NCI-H1694 (cell line): ENCODE measurements around the gene NPR1.
"Not testable (repeated sequence)": the region's sequence is repeated elsewhere in the genome, so short reads cannot be mapped to it uniquely, and the experiment has no call there.

Experiments
- DNase-seq: peaks from one replicate; lab custom pipeline; 2025; lab: John Stamatoyannopoulos, UW

NPR1 gene

DNA sequence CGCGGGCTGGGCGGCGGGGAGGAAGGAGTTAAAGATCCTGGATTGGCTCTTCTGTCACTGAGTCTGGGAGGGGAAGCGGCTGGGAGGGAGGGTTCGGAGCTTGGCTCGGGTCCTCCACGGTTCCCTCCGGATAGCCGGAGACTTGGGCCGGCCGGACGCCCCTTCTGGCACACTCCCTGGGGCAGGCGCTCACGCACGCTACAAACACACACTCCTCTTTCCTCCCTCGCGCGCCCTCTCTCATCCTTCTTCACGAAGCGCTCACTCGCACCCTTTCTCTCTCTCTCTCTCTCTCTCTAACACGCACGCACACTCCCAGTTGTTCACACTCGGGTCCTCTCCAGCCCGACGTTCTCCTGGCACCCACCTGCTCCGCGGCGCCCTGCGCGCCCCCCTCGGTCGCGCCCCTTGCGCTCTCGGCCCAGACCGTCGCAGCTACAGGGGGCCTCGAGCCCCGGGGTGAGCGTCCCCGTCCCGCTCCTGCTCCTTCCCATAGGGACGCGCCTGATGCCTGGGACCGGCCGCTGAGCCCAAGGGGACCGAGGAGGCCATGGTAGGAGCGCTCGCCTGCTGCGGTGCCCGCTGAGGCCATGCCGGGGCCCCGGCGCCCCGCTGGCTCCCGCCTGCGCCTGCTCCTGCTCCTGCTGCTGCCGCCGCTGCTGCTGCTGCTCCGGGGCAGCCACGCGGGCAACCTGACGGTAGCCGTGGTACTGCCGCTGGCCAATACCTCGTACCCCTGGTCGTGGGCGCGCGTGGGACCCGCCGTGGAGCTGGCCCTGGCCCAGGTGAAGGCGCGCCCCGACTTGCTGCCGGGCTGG, at the start of gene NPR1:
TSS of gene NPR1 (plus strand) at position 170 of the 818 bp plus-strand sequence. CDS start at position 591, 421 bp downstream.
- no peak for DNase-seq

DNA sequence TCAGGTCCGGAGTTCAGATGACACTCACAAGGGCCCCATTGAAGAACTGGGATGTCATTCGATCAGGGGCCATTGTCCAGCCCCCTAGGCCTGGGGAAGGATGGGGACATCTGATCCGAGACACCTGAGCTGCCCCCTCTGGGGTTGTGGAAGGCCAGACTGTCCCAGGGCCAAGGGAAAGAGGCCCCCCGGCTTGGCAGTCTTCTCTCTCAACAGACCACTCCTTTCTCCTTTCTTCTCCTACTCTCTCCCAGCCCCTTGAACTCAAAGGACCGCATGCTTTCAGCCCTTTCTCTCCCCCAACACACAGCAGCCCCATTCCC, 49.2 kb upstream of the NPR1 start:
- no peak for DNase-seq

DNA sequence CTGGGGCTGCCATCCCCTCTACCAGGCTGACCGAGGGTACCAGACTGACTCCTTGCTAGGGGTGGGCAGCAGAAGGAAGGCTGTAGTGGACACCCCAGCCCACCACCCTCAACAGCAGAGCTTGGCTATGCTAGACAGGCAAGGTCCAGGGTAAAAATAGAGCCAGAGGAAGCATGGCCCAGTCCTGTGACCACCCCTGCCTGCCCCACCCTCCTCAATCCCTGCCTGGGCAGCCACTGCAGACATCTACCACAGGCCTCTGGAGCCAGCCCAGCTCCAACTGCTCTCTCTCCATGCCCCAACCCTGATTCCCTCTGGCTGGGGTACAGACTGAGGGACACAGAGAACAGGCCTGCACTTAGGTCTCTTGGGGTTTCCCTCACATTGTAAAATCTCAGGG, 48.5 kb upstream of the NPR1 start:
- no peak for DNase-seq

DNA sequence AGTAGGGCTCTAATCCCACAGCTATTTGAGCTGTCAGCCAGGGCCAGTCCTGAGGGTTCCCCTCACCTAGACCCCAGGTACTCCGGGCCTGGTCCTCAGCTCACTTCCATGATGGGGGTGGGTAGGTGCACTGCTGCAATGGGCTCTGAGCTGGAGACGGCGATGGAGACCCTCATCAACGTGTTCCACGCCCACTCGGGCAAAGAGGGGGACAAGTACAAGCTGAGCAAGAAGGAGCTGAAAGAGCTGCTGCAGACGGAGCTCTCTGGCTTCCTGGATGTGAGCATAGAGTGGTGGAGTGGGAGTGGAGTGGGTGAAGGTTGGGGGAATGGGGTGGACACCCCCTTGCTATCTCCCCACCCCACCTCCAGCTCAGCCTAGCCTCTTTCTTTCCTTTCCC, 48.1 kb upstream of the NPR1 start:
- no peak for DNase-seq

DNA sequence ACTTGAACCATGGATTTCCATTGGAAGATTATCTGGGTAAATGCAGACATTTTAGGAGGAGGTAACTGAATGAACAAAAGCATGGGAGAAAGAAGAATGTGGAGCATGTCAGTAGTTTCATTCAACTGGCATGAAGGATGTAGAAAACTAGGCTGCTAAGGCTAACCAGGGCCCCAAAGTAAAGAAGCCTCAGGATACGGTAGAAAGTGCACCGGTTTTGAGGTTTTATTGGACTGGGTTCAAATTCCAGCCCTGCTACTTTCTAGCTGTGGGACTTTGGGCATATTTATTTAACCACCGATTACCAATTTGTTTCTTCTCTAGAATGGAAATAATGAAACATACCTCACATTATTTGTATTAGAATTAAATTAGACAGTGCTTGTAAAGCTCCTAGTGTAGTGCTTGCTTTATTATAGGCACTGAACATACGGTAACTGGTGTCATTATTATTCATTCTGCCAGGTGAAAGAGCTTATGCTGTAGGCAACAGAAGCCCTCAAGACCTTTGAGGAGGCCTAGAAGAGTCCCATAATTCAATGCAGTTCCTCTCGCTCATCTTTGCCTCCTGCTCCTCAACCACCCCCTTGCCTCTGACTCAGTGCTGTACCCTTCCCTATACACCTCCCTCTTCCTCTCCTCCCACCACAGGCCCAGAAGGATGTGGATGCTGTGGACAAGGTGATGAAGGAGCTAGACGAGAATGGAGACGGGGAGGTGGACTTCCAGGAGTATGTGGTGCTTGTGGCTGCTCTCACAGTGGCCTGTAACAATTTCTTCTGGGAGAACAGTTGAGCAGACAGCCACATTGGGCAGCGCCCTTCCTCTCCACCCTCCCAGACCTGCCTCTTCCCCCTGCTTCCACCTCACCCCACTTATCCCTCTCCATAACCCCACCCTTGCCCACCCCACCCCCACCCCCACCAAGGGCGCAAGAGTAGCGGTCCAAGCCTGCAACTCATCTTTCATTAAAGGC, 47.2 kb upstream of the NPR1 start:
- no peak for DNase-seq

DNA sequence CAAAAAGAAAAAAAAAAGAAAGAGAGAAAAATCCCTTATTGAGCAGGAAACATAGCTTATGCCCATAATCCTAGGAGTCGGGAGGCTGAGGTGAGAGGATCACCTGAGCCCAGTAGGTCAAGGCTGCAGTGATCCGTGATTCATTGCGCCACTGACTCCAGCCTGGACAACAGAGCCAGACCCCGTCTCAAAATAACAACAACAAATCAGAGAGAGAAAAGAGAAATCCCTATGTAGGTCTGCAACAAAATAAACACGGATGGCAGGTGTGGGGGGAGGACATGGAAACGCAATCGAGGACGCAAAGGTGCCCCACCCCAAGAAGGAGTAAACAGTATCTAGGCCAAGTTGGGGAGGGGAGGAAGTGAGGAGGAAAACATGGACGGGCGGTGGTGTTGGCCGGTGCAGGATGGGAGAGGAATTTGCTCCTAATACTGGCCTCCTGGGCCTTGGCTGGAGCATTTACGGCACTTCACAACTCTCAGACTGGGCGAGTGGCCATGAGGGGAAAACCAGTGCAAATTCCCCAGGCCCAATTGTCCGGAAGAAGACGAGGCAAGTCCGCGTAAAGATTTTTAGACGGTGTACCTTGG, 45.2 kb upstream of the NPR1 start:
- no peak for DNase-seq

DNA sequence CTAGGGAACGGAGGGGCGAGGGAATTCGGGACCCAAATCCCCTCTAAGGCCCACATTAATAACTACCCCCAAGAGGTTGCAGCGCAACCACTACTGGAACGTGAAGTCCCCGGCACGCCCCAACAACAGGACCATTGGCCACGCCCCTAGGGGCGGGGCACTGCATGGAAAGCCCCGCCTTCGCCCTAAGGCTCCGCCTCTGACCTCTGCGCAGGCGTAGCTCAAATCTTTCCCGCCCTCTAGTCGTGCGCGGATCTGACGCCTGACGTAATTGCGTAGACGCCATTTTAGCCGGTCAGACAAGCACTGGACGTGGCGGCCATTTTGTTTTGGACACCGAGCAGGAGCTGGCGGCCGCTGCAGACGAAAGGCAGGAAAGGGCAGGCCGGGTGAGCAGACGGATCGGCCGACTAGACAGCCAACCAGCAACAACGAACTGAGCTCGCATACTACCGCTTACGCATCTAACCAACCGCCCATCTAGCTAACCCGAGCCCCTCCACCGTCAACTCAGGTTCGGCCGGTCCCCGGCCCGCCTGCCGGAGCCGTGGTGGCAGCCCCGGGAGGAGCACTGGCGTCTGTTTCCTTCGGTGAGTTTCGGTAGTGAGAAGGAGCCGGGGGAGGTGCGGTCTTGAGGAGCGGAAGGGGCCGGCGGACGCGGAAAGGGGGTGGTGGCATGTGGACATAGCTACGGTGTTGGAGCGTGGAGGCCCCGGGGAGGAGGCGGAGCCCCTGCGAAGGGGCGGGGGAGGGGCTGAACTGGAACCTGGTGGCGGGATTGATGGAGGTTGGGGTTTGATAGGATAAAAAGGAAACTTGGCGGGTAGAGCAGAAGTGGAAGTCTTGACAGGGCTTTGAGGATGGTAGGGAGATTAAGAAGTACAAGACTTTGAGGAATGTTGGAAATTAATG, 44.5 kb upstream of the NPR1 start, which contains the start of gene CHTOP:
TSS of gene CHTOP (plus strand) at position 313 of the 912 bp plus-strand sequence. CDS start 2,523 bp downstream, outside the sequence.
- DNase-seq = peak; percentile 98

DNA sequence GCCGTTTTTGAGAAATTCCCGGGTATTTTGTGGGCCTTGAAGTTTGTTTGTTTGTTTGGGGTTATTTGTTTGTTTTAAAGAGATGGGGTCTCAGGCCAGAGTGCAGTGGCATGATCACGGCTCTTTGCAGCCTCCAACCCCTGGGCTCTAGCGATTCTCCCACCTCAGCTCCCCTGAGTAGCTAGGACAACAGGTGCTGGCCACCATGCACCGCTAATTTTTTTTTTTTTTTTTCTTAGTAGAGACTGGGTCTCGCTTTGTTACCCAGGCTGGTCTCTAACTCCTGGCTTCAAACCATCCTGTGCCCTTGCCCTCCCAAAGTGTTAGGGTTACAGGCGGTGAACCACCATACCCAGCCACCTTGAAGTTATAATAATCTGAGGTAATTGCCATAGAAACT, 42.6 kb upstream of the NPR1 start:
- DNase-seq = no peak

DNA sequence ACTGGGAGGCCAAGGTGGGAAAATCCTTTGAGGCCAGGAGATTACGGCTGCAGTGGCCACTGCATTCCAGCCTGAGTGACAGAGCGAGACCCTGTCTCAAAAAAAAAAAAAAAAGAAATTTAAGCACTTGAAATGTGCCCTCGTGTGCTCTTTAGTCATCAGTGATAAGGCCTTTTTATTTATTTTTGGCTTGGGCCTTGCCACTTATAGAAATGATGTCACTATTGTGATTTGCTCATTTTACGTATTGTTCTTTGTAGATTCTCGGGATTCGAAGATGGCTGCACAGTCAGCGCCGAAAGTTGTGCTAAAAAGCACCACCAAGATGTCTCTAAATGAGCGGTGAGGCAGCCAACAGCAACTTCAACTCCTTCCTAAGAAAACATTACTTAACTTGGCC, 42.2 kb upstream of the NPR1 start:
- no peak for DNase-seq

DNA sequence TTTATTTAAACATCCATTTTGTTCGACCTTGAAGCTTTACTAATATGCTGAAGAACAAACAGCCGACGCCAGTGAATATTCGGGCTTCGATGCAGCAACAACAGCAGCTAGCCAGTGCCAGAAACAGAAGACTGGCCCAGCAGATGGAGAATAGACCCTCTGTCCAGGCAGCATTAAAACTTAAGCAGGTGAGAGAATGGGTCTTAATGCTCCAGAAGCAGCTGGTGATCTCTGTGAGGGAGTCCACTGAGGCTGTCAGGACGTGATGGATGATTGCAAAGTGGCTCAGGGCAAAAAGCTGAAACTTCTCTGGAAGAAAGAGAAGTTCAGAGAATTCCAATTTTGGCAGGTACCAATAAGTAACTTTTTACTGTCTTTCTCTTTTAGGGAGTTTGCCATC, 40.2 kb upstream of the NPR1 start:
- no peak for DNase-seq

DNA sequence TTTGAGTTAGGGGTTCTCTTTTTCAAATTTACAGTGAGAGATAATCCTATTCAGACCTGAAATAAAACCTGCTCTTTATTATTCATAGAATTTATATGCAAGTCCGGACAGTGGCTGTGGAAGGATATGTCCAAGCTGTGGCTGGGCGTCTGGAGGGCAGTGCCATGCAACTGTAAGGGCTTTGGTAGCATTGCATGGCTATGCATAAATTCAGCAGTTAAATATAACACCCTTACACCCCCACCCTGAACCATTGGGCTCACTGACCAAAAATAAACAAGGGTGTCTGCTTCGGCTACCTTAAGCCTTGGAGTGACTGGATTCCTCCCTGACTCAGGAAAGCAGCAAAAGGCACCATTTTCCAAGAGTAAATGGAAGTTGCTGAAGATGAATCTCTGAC, 39.2 kb upstream of the NPR1 start:
- DNase-seq = no peak

DNA sequence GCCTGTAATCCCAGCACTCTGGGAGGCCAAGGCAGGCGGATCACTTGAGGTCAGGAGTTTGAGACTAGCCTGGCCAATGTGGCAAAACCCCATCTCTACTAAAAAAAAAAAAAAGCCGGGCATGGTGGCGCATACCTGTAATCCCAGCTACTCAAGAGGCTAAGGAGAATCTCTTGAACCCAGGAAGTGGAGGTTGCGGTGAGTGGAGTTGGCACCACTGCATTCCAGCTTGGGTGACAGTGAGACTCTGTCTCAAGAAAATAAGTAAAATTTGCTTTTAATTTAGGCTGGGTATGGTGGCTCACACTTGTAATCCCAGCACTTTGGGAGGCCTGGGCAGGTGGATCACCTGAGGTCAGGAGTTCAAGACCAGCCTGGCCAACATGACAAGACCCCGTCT, 38.3 kb upstream of the NPR1 start:
- DNase-seq = not testable (repeated sequence)

DNA sequence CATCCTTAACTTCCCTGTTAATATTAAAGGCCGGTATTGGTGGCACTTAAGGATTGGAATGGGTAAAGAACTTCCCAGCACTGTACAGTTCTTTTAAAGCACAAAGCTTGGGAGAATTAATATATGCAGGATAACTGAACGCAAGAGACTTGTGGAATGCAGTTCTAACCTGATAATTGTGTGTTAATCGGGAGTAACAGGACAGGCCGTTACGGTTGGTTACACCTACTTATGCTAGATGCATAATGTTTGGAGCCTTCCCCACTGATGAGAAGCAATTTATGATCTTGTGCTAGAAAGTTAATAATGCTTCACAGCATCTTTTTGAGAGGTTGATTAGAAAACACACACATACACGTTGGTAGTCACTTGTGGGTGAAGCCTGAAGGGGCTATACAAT, 37.6 kb upstream of the NPR1 start:
- DNase-seq = no peak

DNA sequence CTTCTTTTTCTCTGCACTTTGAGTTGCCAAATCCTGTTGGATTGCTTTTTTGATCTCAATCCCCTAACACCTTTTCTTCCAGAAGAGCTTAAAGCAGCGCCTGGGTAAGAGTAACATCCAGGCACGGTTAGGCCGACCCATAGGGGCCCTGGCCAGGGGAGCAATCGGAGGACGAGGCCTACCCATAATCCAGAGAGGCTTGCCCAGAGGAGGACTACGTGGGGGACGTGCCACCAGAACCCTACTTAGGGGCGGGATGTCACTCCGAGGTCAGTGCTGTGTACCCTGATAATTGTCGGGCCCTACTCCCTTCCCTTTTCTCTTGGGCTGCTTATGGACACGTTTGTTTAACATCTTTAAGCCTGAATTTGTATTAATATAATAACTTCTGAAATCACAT, 36.3 kb upstream of the NPR1 start:
- no peak for DNase-seq

DNA sequence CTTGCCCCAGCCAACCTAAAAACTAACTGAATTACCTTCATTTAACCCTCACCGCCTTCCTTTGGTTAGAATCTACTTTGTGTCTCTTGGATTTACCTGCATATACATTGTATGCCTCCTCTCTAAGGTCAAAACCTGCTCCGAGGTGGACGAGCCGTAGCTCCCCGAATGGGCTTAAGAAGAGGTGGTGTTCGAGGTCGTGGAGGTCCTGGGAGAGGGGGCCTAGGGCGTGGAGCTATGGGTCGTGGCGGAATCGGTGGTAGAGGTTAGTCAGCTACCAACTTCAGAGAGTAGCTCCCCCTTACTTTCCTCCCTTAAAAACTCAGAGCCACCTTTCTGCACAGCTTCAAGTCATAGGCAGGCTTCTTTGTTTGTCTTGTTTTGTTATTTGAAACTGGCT, 35.4 kb upstream of the NPR1 start:
- no peak for DNase-seq

DNA sequence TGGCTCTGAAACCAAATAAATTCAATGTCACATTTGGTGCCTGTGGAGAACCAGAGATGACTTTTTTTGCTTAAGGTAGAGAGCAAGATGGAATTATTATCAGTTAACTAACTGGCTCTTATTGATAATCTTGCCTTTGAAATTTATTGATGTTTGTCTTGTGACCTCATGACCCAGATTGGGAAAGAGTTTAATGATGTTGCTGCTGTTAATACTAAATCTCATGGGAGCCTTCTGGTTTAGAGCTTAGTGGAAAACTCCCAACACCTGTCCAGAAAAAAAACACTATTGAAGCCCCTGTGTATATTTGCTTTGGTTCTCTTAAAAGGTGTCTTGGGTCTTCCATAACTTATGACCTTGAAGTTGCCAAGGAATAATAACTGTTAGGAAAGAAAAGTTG, 34.7 kb upstream of the NPR1 start:
- DNase-seq = no peak

DNA sequence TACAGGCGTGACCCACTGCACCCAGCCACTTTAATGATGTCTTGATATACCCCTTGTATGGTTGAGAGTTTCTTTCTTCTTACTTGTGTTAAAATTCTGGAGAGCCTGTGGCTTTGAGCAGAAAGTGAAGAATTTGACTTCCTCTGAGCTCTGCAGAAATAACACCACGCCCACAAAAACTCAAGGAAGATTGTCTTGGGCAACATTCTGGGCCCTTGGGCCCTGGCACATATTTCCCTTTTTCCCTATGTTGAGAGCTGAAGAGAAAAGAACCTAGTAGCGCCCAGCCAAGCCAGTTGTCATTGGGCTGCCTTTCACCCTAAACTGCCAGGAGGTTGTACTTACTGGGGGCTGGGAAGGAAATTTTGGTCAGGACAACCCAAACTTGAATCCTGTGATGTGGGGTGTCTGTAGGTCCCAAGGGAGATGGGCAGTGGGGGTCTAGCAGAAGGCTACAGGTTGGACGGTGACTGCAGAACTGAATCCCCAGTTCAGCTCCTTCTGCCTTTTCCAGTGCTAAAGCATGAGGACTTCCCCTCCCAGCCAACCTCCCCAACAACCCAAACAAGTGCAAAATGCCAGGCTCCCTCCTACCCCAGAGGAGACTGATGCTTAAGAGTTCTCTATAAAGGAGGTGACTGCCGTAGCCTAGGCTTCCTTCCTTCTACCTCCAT, 31.7 kb upstream of the NPR1 start:
- DNase-seq = no peak

DNA sequence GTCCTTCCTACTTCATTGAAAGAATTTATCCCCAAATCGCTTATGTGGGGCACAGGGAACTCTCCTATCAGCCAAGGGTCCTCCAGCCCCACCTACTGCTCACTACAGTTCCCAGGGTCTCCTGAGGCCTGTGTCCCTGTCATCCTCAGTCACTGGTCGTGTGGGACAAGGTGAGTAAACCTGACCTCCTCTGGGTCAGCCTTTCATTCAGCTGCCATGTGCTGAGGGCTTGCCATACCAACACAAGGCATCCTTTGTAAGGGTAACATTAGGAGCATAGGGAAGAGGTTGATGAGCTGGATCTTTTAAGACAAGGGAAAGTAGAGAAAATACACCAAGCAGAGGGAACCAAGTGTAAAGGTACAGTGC, 31.2 kb upstream of the NPR1 start:
- DNase-seq = no peak

DNA sequence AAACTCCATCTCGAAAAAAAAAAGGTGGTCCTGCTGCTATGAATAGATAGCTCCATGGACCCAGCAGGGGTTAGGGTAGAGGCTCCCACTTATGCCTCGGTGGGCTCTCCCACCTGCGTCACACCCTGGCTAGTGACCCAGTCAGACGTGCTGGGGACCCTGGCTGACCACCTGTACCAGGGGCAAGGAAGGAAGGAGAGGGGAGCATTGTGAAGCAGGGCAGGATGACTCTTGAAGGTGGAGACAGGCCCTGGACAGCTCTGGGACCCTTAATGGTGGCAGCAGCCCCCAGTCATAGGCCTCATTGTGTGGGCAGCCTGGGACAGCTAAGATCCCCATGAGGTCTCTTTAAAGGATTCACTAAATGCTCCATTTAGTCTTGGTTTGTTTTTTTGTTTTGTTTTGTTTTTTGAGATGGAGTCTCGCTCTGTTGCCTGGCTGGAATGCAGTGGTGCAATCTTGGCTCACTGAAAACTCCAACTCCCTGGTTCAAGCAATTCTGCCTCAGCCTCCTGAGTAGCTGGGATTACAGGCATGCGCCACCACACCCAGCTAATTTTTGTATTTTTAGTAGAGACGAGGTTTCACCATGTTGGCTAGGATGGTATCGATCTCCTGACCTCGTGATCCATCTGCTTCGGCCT, 30.4 kb upstream of the NPR1 start:
- no peak for DNase-seq

DNA sequence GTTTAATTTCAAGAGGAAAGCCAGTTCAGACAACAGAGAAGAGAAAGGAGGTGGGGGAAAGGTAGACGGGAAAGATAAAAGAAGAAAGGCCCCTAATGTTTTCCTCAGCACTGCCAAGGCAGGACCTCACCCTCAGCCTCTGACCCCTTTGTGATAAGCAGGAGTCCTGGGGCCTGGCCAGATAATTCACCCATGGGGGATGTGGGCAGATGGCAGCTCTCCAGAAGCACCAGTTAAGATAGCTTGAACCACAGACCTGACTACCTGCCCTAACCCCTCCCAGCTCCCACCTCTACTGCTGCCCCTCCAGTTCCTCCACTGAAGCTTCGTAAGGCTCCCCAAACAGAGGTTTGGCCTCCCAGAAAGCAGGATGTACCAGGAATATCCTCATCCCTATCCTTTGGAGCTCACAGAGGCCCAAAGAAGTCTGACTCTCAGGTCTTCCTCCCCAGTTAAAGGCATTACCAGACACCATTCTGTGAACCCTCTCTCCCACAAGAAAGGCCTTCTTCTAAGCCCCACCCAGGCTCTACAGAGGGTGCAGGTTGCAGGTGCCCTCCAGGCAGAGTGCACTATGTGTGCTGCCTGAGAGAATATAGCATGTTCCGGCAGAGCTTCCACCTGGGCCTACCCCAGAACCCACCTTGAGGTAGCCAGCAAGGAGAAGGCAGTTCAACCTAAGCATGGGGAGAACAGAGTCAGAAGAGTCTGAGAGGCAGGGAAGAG, 29.2 kb upstream of the NPR1 start:
- DNase-seq = no peak
